ENCODE measurements around the gene MPG.

Gene MPG

DNA sequence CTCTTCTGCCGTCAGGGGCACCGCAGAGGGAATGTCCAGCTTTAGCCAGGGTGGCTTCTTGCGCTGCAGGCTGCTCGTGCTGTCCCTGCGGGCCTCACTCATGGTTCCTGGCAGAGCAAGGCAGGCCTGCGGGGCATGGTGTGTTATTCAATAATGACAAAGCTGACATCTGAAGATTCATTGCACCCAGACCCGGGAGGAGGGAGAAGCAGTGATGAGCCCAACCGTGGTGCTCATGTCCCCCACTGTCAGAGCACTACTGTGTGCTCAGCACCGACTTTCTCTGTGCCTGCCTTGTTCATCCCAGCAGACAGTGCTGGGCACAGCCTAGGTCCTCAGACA is 13.1 kb upstream of the MPG start:
- peak; percentile 35 for FAIRE-seq
- no peak for TF ChIP-seq POU2F2 (IDR thresholded peaks at IDR 0.05; ENCODE audit: low read depth, low read length)
- DNase-seq (ENCODE audit: insufficient read length, low spot score): no peak

- TF ChIP-seq POU2F2 (IDR thresholded peaks at IDR 0.05; ENCODE audit: low read depth, low read length): no peak
- TF ChIP-seq PAX5 (IDR thresholded peaks at IDR 0.05; ENCODE audit: insufficient read depth, low read length, severe bottlenecking): peak; percentile 72
- TF ChIP-seq POLR2AphosphoS5 (IDR thresholded peaks at IDR 0.05; ENCODE audit: low read depth, low read length): no peak
- FAIRE-seq (peak; percentile 92), DNase-seq (ENCODE audit: insufficient read length, low spot score) (peak; percentile 92)
These were observed 12.3 kb upstream of the MPG start for GRCh38 chr16:65745-66144.

- no peak for TF ChIP-seq SPI1 (IDR thresholded peaks at IDR 0.05; ENCODE audit: low read depth, low read length)
- no peak for TF ChIP-seq POLR2A (IDR thresholded peaks at IDR 0.05; ENCODE audit: low read depth, low read length)
- no peak for TF ChIP-seq PAX5 (IDR thresholded peaks at IDR 0.05; ENCODE audit: insufficient read depth, low read length, severe bottlenecking)
- no peak for TF ChIP-seq POLR2AphosphoS5 (IDR thresholded peaks at IDR 0.05; ENCODE audit: low read depth, low read length)
- no peak for TF ChIP-seq POU2F2 (IDR thresholded peaks at IDR 0.05; ENCODE audit: low read depth, low read length)
- no peak for TF ChIP-seq TAF1 (IDR thresholded peaks at IDR 0.05; ENCODE audit: low read depth, low read length)
- no peak for DNase-seq (ENCODE audit: insufficient read length, low spot score)
- no peak for FAIRE-seq
These were observed 11.5 kb upstream of the MPG start for GRCh38 chr16:66309-67182.

DNA sequence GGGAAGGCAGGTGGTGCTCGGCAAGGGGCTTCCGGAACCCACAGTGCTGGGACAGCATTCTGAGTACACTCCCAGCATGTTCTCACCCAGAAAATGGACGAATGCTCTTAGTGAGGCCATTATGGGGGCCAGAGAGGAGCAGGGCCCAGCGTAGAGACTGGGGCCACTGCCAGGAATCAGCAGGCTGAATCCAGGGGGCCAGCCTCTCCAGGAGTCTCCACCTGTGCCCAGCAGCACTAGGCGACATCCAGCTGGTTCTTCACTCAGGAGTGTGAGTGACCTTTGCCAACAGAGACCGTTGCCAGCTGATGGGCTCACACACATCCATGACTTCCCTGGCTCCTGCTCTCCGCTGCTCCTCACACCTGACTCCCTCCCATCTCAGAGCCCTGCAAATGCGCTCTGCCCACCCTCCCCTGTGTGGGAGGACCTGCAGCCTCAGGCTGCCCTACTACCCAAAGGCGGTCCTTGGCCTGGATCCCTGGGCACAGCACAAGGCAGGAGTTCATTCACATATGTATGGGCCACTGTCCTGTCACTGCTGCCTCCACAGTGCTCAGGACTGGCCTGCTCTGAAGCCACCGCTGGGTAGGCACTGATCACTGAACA is 10.7 kb upstream of the MPG start:
- no peak for DNase-seq (ENCODE audit: insufficient read length, low spot score)
- no peak for FAIRE-seq
- no peak for TF ChIP-seq PAX5 (IDR thresholded peaks at IDR 0.05; ENCODE audit: insufficient read depth, low read length, severe bottlenecking)
- no peak for TF ChIP-seq POLR2A (IDR thresholded peaks at IDR 0.05; ENCODE audit: low read depth, low read length)

DNA sequence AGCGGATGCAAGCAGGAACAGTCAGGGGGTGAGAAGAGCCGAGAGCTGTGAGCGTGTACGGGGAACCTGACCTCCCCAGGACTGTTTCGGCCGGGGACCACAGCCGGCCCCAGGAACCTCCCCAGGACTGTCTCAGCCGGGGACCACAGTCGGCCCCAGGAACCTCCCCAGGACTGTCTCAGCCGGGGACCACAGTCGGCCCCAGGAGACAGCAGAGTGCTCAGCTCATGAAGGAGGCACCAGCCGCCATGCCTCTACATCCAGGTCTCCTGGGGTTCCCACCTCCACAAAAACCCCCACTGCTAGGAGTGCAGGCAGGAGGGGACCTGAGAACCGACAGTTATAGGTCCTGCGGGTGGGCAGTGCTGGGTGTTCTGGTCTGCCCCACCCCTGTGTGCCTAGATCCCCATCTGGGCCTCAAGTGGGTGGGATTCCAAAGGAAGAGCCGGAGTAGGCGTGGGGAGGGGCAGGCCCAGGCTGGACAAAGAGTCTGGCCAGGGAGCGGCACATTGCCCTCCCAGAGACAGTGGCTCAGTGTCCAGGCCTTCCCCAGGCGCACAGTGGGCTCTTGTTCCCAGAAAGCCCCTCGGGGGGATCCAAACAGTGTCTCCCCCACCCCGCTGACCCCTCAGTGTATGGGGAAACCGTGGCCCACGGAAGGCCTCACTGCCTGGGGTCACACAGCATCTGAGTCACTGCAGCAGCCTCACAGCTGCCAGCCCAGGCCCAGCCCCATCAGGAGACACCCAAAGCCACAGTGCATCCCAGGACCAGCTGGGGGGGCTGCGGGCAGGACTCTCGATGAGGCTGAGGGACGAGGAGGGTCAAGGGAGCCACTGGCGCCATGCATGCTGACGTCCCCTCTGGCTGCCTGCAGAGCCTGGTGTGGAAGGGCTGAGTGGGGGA is 9.9 kb upstream of the MPG start:
- TF ChIP-seq TAF1 (IDR thresholded peaks at IDR 0.05; ENCODE audit: low read depth, low read length) (no peak), POLR2A (IDR thresholded peaks at IDR 0.05; ENCODE audit: low read depth, low read length) (no peak), POU2F2 (IDR thresholded peaks at IDR 0.05; ENCODE audit: low read depth, low read length) (no peak), SPI1 (IDR thresholded peaks at IDR 0.05; ENCODE audit: low read depth, low read length) (no peak), PAX5 (IDR thresholded peaks at IDR 0.05; ENCODE audit: insufficient read depth, low read length, severe bottlenecking) (no peak), POLR2AphosphoS5 (IDR thresholded peaks at IDR 0.05; ENCODE audit: low read depth, low read length) (no peak)
- no peak for FAIRE-seq
- DNase-seq (ENCODE audit: insufficient read length, low spot score): no peak

- TF ChIP-seq SPI1 (IDR thresholded peaks at IDR 0.05; ENCODE audit: low read depth, low read length) (no peak), TAF1 (IDR thresholded peaks at IDR 0.05; ENCODE audit: low read depth, low read length) (no peak), POU2F2 (IDR thresholded peaks at IDR 0.05; ENCODE audit: low read depth, low read length) (no peak), POLR2AphosphoS5 (IDR thresholded peaks at IDR 0.05; ENCODE audit: low read depth, low read length) (no peak)
- no peak for FAIRE-seq
These were observed 8.8 kb upstream of the MPG start for GRCh38 chr16:69181-69580.

DNA sequence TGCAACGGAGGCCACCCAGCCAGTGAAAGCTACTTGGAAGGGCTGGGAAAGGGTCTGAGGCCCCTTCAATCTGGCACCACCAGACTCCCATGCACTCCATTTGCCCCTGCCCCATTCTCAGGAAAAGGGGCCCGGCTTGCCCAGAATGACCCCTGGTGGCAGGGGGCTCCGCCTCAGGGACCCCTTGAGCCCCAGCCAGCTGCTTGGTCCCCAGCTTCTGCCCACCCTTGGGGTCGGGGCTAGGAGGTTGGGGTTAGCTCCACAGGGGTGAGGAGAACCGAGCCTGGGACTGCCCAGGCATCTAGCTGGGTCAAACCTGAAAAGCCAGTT is 6.8 kb upstream of the MPG start:
- FAIRE-seq (no peak), DNase-seq (ENCODE audit: insufficient read length, low spot score) (no peak)
- no peak for TF ChIP-seq PAX5 (IDR thresholded peaks at IDR 0.05; ENCODE audit: insufficient read depth, low read length, severe bottlenecking)
- no peak for TF ChIP-seq SPI1 (IDR thresholded peaks at IDR 0.05; ENCODE audit: low read depth, low read length)

More at GRCh38 chr16:69181-69580, 8.8 kb upstream of the MPG start:
- DNase-seq (ENCODE audit: insufficient read length, low spot score): no peak

DNA sequence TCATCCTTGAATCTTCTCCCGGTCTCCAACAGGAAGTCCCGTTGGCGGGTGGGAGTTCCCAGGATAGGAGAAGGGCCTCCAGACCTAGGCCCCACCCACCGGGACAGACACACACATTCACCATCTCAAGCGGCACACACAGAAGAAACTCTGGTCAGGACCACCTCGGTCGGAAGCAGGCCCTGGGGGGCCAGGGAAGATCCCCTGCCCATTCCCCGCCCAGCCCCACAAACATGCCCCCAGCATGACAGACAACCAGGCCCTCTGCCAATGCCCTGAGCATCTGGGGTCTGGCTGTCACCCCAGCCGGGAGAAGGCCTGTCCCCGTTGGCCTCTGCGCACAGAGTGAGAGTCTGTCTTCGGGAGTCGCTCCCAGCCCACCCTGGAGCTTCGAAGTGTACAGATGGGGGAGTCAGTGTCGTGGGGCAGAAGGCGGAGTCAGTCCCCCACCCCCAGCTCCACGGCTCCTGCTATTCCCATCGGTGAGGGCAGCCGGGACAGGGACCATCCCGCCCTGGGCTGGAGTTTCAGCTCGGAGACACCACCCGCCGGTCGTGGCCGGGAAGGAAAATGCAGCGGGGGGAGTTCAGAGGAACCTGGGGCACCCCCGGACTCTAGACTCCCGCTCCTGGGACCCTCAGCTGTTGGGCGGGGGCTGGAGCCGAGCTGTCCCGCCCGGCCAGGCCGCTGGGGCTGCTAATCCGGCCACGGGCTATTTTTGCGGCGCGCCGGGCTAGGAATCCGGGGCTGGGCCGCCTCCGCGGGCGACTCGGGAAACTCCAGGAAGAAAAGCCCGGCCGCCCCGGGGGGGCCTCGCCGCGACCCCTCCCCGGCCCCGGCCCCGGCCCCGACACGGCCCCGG is 6.3 kb upstream of the MPG start:
- FAIRE-seq (no peak), DNase-seq (ENCODE audit: insufficient read length, low spot score) (no peak)
- no peak for TF ChIP-seq POU2F2 (IDR thresholded peaks at IDR 0.05; ENCODE audit: low read depth, low read length)
- no peak for TF ChIP-seq PAX5 (IDR thresholded peaks at IDR 0.05; ENCODE audit: insufficient read depth, low read length, severe bottlenecking)
- no peak for TF ChIP-seq POLR2A (IDR thresholded peaks at IDR 0.05; ENCODE audit: low read depth, low read length)
- TF ChIP-seq SPI1 (IDR thresholded peaks at IDR 0.05; ENCODE audit: low read depth, low read length): no peak

DNA sequence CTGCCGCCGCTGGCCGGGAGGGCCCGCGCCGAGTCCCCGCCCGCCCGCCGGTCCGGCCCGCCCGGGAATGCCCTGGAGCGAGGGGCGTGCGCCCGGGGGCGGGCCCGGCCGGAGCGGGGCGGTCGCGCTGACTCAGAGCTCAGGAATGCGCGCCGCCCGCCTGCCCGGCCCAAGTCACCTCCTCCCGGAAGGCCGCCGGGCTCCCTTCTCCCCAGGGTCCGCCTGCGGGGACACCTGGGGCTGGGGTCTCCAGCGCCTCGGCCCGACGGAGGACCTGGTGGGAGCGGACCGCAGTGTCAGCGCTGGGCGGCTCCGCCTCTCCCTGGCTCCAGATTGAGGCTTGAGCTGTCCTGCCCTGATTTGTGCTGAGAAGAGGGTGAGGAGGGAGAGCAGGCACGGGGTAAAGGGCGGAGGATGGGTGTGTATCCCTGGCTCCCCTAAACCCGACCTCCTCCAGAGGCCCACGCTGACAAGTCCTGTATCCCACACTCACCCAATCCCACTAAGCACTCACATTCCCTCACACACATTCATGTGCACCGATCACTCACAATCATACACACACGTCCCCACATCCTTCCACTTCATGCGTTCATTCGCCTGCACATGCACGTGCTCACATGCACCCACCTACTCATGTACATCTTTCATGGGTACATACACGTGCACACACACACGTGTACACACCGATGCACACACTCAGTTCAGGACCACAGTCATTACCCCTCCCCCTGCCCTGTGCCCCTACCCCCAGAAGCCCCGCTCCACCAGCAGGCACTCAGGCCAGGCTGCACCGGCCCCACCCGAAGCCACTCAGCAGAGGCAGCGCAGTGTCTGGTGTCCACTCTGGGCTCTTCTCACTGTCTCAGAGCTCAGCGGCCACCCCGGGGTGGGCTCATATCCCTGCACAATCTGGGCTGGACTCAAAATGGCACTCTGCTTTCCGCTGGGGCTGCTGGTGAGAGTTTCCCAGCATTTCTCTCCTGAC is 5.2 kb upstream of the MPG start, which contains the start of gene RHBDF1:
RHBDF1 (minus strand) TSS at position 71 of the 988 bp plus-strand sequence. CDS start 7,616 bp downstream, outside the sequence.
- no peak for DNase-seq (ENCODE audit: insufficient read length, low spot score)
- FAIRE-seq: peak; percentile 87
- TF ChIP-seq POU2F2 (IDR thresholded peaks at IDR 0.05; ENCODE audit: low read depth, low read length) (no peak), TAF1 (IDR thresholded peaks at IDR 0.05; ENCODE audit: low read depth, low read length) (no peak)
